ENCODE measurements around the gene FES.
"Not testable (repeated sequence)": the region's sequence is repeated elsewhere in the genome, so short reads cannot be mapped to it uniquely, and the experiment has no call there.

The FES gene

GRCh38 chr15:90911906-90912769 is 27.8 kb downstream of the FES start:
- no peak for DNase-seq

- DNase-seq, result no peak
Observed at GRCh38 chr15:90912770-90913075, 28.4 kb downstream of the FES start.

DNA sequence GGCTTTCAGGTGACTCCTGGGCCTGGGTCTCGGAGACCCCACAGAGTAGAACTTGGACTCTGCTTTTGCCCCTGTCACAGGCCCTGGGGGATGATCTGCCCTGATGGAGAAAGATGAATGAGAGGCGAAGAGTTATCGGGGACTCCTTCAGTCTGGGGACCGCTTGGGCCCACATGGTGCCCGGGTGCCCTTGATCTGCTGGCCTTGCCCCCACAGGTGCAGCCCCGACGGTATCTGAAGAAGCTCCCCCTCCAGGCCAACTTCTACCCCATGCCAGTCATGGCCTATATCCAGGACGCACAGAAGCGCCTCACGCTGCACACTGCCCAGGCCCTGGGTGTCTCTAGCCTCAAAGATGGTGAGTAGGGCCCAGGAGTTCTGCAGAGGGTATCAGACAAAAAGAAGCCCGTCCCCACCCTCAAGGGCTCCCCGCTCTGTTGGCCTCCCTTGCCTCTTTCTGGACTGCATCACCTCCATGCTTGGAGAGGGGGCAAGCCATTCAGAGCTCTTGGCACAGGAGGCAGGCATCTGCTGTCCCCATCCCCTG is 29.2 kb downstream of the FES start:
- no peak for DNase-seq

- no peak for DNase-seq
Observed at GRCh38 chr15:90914305-90915080, 30.2 kb downstream of the FES start.

GRCh38 chr15:90915216-90915807 is 31.0 kb downstream of the FES start:
- DNase-seq, result no peak

- DNase-seq, result no peak
Observed at GRCh38 chr15:90915808-90916440, 31.6 kb downstream of the FES start.

DNA sequence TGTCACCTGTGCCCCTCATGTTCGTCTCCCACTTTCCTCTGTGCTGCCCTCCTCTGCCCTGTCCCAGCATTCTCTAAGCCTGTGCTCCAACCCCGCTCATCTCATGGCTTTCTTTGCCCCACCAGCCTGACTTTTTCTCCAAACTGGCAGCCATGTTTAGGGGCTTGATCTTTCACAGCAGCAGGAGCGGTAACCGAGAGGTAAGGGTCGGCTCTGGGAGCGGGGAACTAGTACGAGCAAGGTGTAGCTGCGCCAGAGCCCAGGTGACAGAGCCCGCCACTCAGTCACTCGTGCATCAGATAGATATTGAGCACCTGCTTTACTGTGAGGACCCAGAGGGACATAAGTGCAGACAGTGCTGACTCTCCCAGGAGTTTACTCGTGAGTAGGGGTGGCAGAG is 32.2 kb downstream of the FES start:
- no peak for DNase-seq

GRCh38 chr15:90917569-90917968 is 33.3 kb downstream of the FES start:
- DNase-seq, result no peak

DNA sequence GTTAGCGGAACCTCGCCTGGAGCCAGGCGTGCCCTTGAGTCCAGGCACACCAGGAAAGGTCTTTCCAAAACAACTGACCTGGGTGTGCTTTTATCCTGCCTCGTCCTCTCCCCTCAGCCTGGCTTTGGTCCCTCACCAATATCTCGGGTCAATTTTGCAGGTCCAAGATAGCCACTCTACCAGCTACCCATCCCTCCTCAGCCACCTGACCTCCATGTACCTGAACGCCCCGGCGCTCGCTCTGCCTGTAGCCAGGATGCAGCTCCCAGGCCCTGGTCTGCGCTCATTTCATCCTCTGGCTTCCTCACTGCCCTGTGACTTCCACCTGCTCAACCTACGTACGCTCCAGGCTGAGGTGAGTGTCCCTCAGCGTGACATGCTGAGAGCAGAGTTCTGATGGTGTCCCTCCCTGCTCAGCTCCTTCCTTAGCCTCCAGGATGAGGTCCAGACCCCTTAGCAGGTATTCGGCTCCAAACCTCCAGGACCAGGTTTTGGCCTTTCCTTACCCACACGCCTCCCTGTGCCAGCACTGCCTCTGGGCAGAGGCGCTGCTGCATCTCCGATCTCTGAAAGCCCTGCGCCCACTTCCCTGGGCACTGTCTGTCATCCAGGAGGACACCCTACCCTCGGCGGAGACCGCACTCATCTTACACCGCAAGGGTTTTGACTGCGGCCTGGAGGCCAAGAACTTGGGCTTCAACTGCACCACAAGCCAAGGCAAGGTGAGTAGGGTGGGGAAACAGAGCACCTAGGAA is 33.9 kb downstream of the FES start:
- DNase-seq, result no peak

- no peak for DNase-seq
Observed at GRCh38 chr15:90918835-90919234, 34.5 kb downstream of the FES start.

- no peak for DNase-seq
Observed at GRCh38 chr15:90921887-90922286, 37.6 kb downstream of the FES start.

- not testable (repeated sequence) for DNase-seq
Observed at GRCh38 chr15:90922712-90923322, 38.5 kb downstream of the FES start.

GRCh38 chr15:90924375-90924774 is 40.1 kb downstream of the FES start:
- no peak for DNase-seq

DNA sequence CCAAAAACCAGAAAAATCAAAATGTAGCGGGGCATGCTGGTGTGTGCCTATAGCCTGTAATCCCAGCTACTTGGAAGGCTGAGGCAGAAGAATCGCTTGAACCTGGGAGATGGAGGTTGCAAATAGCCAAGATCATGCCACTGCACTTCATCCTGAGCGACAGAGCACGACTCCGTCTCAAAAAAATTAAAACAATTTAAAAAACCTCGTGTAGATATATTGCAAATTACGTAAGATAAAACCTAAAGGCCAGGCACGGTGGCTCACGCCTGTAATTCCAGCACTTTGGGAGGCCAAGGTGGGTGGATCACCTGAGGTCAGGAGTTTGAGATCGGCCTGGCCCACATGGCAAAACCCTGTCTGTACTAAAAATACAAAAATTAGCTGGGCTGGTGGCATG is 42.5 kb downstream of the FES start:
- DNase-seq, result not testable (repeated sequence)

GRCh38 chr15:90928106-90928505 is 43.8 kb downstream of the FES start:
- not testable (repeated sequence) for DNase-seq

GRCh38 chr15:90929246-90930019 is 45.1 kb downstream of the FES start:
- no peak for DNase-seq

- DNase-seq, result no peak
Observed at GRCh38 chr15:90930861-90931574, 46.7 kb downstream of the FES start.

DNA sequence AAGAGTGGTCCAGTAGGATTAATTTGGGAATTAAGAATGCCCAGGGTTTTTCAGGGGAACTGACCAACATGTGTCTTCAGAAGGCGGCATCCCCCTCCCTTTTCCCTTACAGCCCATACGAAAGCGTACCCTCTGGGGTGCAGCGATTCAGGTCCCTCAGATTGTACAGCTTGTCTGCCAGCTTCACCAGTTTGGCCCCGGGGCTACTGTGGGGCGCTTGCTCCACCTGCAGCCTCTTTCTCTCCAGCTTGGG is 47.2 kb downstream of the FES start:
- no peak for DNase-seq

DNA sequence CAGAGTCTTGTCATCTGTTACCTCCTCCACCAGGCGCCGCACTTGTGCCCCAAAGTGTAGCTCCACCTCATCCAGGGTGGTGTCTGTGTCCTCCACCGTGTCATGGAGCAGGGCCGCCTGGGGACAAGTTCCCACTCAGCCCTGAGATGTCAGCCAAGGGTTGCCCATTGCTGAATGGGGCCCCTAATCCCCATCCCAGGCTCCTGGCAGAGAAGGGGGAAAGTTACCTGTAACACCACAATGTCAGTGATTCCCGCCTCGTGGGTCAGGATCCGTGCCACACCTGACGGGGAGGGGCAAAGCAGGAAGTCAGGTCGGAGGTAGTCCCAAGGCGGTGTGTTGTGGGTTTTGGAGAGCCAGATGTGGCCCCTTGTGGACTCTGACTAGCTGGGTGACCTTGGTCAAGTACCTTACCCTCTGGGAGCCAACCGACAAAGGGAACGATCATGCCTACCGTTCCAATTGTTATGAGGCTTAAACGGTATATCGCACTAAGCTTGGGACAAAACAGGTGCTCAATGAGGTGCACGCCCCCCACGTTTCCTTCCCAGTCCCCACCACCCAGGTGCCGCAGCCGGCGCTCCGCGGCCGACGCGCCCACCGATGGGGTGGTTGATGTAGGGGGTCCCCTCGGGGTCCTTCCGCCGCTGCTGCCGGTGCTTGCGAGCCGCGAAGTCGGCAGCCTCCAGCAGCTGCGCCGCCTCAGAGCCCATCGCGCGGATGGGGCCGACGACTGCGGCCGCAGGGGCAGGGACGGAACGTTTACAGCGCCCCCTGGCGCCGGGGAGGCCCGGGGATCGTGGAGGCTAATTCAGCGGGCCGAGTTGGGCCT is 47.7 kb downstream of the FES start, which contains the start of gene HDDC3:
TSS of gene HDDC3 (minus strand) at position 722 of the 832 bp plus-strand sequence. CDS start at position 713, 9 bp downstream.
- peak; percentile 83 for DNase-seq

- DNase-seq, result no peak
Observed at GRCh38 chr15:90932660-90932991, 48.3 kb downstream of the FES start.
